Kasumi-1 (cell line): Measurements from ENCODE around the gene IL17RB.

Experiments used
- DNase-seq, 2 experiments: peaks; one replicate each; lab custom pipeline; 2025; lab: John Stamatoyannopoulos, UW

Gene IL17RB

DNA sequence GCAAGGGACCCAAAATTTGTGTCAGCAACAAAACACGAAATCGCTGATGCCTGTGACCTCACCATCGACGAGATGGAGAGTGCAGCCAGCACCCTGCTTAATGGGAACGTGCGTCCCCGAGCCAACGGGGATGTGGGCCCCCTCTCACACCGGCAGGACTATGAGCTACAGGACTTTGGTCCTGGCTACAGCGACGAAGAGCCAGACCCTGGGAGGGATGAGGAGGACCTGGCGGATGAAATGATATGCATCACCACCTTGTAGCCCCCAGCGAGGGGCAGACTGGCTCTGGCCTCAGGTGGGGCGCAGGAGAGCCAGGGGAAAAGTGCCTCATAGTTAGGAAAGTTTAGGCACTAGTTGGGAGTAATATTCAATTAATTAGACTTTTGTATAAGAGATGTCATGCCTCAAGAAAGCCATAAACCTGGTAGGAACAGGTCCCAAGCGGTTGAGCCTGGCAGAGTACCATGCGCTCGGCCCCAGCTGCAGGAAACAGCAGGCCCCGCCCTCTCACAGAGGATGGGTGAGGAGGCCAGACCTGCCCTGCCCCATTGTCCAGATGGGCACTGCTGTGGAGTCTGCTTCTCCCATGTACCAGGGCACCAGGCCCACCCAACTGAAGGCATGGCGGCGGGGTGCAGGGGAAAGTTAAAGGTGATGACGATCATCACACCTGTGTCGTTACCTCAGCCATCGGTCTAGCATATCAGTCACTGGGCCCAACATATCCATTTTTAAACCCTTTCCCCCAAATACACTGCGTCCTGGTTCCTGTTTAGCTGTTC lies 35.0 kb upstream of the IL17RB start:
- no peak for DNase-seq

DNA sequence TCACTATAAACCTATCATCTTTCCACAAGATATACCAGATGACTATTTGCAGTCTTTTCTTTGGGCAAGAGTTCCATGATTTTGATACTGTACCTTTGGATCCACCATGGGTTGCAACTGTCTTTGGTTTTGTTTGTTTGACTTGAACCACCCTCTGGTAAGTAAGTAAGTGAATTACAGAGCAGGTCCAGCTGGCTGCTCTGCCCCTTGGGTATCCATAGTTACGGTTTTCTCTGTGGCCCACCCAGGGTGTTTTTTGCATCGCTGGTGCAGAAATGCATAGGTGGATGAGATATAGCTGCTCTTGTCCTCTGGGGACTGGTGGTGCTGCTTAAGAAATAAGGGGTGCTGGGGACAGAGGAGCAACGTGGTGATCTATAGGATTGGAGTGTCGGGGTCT lies 33.9 kb upstream of the IL17RB start:
- DNase-seq: no peak

DNA sequence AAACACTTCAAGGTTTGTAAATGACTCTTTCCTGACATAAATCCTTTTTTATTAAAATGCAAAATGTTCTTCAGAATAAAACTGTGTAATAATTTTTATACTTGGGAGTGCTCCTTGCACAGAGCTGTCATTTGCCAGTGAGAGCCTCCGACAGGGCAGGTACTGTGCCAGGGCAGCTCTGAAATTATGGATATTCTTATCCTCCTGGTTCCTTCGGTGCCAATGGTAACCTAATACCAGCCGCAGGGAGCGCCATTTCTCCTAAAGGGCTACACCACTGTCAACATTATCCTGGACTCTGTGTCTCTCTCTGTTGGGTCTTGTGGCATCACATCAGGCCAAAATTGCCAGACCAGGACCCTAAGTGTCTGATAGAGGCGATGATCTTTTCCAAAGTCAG lies 33.1 kb upstream of the IL17RB start:
- no peak for DNase-seq

GRCh38 chr3:53813876-53814275 lies 32.5 kb upstream of the IL17RB start:
- no peak for DNase-seq

DNA sequence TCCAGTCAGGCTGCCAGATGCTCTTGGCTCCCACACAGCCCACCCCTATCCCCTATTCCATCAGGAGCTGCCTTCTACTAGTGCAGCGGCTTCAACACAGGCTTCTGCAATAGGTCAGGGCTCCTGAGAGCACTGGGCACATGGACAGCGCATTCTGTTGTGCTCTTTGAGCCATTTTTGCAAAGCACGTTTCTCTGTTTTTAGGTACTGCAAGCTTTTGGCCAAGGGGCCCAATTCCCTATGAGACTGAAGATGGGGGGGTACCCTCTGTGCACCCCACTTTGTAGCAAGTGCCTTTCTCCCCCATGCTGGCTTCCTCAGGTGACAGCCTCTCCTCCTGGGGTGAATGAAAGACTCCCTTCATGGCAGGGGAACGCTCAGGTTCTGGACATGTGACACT lies 31.3 kb upstream of the IL17RB start:
- no peak for DNase-seq

- DNase-seq: no peak
Measured at GRCh38 chr3:53815651-53816050, 30.7 kb upstream of the IL17RB start.

DNA sequence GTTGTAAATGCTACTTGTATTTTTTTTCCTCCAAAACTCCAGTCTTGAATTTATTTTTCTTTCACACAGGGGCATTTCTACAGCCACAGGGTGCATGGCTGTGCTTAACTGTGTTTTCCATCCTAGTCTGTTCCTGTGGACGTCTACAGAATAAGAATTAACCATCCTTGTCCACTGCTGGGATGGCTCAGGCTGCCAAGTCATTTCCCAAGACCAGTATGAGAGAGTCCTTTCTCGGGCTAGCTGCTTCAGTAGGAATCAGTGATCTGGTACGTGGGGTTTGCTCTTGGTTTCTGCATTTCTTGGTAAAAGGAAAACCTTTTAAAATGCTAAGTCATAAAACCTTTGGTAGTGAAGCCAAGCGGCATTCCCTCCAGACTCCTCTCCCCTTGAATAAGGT lies 29.9 kb upstream of the IL17RB start:
- no peak for DNase-seq

- DNase-seq: no peak
Measured at GRCh38 chr3:53817211-53817610, 29.2 kb upstream of the IL17RB start.

GRCh38 chr3:53817809-53818208 lies 28.6 kb upstream of the IL17RB start:
- DNase-seq: peak in 1 of 2 experiments; percentile 4

DNA sequence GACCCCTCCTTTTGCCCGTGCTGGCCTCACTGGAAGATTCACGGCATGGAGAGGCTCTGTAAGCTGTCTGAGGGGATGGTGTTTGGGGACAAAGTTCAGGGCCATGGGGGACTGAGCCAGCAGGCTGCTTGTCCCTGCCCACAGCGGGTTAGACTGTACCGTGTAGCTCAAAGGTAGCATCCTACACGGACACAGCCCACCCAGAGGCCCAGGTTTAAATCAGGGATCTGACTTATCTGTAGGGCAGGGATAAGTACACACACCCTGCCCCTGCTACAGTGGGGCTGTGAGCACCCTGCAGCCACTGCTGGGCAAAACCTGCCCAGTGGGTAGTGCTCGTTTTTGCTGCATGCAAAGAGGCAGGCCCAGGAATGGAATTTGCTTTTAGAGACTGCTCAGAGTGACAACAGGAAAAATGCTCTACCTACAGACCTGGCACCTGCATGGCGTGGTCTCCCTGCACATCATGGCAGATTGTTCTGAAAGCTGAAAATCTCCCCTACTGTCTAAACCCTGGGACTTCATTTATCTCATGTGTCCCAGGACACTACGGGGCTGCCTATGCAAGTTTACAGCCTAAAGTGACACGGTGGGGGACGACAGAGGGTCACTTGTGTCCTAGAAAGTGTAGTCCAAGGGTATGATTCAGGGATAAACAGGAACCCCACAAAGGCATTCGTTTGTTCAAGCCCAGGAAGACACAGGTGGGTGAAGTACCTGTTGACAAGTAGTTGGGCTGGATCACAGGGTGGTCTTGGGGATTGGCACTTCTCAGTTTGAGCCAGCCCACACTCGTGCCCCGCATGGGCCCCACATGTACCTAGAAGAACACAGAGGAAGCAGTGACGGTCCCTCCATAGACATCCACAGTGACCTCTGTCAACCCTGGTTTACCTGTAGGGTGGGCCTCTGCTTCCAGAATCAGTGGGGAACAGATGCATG lies 27.9 kb upstream of the IL17RB start:
- DNase-seq: no peak

DNA sequence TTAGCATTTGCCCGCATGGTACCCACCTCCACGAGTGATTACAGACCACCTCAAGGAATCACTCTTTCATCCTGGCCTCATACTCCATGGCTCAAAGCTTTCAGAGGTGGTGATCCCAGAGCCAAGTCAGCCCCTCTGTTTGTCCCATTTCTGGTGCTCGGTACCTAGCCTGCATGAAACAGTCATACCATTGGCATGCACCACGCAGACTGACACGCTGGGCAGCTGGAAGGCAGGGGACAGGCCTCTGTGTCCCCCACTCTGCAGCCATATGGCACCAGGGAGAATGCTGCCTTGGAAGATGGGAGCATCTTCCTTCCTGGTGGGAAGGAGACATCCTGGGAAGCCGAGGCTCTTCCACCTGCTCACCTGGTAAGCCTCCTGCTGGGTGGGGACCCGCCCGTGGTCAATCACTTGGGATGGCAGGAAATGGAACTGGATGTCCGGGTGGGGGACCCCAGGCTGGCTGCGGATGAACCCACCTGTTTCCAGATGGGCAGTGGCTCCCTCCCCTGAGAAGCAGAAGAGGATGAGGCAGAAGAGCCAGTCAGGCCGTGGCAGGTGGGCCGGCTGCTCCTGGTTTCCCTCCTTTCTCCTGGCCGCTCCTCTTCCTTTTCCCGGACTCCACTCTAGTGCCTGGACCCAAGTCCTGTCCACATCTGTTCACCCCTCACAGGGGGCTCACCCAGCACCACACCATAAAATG lies 27.1 kb upstream of the IL17RB start:
- DNase-seq: no peak

DNA sequence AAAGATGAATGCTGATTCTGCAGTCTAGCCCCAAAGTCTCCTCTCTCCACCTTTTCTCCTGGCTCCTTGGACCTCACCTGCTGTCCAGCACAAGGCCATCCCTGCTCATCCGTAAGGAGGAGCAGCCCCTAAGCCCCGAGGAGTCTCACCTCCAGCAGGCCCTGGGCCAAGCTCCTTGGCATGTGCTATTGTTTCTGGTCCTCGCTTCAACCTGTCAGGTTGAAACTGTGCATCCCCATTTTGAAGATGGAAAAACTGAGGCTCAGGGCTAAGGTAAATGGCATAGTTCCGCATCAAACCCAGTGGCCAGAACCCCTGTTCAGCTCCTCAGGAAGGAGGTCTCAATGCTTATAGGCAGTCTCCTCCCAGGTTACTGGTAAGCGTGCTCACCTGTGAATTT lies 26.3 kb upstream of the IL17RB start:
- no peak for DNase-seq

DNA sequence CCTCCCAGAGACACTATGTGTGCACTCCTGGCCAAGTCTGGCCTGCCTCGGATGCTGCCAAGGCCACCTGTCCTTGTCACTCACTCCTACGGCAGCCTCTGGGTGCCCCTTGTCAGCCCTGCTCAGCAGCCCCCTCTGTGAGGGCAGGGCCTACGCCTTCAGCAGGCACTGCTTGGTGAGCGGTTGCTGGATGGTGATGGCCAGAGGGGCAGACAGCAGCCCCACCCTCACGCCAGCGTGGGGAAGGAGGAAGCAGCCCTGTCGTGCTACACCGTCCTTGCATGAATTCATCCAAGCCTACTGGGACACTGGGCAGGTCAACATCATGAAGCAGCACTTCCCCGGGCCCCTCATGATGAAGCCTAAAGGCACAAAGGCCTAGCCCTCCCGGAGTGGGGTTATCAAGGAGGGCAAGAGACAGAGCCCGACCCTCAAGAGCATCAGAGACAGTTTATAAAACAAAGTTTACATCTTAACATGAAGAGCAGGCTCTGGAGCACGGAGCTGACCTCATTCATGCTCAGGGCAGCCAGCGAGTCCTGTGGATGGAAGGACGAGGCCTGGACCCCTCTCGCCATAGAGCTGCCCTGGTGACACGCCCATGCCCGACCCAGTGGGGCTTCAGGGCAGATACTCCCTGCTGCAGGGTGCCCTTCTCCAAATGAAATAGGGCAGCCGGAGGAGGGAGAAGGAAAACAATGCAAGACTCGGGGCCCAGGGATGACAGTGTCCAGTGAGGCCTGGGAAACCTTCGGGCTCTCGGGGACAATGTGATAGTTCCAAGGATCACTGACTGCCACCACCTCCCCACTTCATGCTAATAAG lies 25.4 kb upstream of the IL17RB start:
- no peak for DNase-seq

DNA sequence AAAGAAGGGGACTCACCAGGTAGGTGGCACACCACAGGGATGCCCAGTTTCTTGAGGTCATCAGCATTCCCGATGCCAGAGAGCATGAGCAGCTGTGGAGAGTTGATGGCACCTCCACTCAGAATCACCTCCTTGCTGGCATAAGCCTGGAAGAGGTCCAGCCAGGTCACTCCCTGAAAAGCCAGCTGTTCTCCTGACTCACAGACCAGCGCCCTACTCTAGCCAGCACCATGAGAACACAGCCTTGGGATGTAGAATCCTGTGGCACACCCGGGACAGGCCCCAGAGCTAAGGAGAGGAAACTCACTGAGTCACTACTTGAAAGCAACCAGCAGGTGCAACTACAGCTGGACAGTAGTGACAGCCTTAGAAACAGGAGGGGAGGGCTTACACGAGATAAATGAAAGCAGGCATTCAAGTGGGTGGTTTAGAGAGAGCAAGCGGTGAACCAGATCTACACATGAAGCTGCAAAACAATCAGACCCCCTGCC lies 24.7 kb upstream of the IL17RB start:
- DNase-seq: no peak

DNA sequence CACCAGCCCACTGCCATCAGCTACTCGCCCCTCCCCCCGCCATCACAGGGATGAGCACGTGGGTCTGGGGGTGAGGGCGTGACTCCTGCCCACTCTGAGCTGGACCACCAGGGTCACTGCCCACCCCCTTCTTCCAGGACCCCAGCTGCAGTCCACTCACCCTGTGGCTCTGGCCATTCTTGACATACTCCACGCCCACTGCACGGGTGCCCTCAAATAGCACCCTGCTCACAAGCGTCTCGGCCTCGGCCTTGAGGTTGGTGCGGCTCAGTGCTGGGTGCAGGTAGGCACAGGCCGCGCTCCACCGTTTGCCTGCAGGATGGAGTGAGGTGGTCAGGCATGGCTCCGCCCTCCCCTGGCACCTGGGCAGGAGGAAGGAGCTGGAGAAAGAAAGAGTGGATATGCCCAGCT lies 24.0 kb upstream of the IL17RB start:
- DNase-seq: no peak

DNA sequence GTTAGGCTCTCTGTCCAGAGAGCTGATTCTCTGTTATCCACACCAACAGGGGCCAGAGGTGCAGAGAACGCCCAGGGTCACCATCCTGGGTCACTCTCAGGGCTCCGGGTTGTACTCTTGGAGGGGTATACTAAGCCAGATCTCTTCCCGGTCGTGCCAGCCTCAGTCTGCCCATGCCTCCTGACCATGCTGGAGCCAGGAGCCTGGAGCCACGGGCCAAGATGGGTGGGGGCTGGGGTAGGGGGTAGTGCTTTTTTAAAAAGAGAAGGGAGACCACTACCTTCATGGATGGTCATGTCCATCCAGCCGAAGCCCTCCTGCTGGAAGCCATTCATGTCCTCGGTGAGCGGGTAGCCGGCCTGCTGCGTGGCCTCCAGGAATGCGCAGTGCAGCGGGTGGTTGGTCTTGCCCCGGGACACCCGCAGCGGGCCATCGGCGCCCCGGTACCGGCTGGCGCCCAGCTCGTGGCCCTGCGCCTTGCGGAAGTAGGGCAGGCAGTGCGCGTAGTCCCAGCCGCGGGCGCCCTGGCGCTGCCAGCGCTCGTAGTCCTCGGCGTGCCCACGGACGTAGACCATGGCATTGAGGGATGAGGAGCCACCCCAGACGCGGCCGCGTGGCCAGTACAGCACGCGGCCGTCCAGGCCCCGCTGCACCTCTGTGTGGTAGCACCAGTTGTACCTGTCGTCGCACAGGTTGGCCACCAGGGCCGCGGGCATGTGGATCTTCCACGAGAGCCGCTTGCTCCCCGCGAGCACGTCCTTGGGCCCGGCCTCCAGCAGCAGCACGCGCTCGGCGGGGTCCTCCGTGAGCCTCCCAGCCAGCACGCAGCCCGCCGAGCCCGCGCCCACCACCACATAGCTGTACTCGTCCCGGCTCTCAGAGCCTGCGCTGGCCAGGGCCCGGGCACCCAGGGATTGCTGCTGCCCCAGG lies 23.1 kb upstream of the IL17RB start:
- no peak for DNase-seq

- no peak for DNase-seq
Measured at GRCh38 chr3:53823956-53824657, 22.3 kb upstream of the IL17RB start.

GRCh38 chr3:53824795-53825194 lies 21.6 kb upstream of the IL17RB start:
- DNase-seq: no peak

- no peak for DNase-seq
Measured at GRCh38 chr3:53826048-53826447, 20.3 kb upstream of the IL17RB start.

GRCh38 chr3:53828581-53828980 lies 17.8 kb upstream of the IL17RB start:
- no peak for DNase-seq
